Measurements from ENCODE around the gene ZNF280A. TPM values are rescaled to one million over a fixed set of nuclear protein-coding genes. Genes with fewer than 3 reads are reported as not detected.
"Not testable (repeated sequence)": the region's sequence is repeated elsewhere in the genome, so short reads cannot be mapped to it uniquely, and the experiment has no call there.

ZNF280A gene
- total and polyA plus RNA-seq, 9 of the 15 experiments (the other 6 are each of a cell fraction or from before 2014, with no cell fraction given): 19.0 to 40.8 (median 28.6) TPM

DNA sequence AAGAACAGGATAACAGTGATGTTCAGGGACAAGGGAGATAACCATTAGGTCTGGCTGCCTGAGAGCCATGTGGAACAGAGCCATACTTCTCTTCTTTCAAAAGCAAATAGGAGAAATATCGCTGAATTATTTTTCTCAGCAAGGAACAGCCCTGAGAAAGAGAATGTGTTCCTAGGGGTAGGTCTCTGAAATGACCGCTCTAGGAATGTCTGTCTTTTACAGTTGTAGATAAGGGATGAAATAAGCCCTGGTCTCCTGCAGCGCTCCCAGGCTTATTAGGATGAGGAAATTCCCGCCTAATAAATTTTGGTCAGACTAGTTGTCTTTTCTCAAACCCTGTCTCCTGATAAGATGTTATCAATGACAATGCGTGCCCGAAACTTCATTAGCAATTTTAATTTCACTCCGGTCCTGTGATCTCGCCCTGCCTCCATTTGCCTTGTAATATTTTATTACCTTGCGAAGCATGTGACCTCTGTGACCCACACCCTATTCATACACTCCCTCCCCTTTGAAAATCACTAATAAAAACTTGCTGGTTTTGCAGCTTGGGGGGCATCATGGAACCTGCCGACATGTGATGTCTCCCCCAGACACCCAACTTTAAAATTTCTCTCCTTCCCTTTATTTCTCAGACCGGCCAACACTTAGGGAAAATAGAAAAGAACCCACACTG lies 51.1 kb downstream of the ZNF280A start (continued):
- TF ChIP-seq, protein P1, sequence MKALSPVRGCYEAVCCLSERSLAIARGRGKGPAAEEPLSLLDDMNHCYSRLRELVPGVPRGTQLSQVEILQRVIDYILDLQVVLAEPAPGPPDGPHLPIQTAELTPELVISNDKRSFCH (CRISPR knock-in tag; IDR thresholded peaks at IDR 0.05): not testable (repeated sequence)
- TF ChIP-seq, protein P1 (tag; IDR thresholded peaks at IDR 0.05): peak; percentile 84
- TF ChIP-seq, protein P2, sequence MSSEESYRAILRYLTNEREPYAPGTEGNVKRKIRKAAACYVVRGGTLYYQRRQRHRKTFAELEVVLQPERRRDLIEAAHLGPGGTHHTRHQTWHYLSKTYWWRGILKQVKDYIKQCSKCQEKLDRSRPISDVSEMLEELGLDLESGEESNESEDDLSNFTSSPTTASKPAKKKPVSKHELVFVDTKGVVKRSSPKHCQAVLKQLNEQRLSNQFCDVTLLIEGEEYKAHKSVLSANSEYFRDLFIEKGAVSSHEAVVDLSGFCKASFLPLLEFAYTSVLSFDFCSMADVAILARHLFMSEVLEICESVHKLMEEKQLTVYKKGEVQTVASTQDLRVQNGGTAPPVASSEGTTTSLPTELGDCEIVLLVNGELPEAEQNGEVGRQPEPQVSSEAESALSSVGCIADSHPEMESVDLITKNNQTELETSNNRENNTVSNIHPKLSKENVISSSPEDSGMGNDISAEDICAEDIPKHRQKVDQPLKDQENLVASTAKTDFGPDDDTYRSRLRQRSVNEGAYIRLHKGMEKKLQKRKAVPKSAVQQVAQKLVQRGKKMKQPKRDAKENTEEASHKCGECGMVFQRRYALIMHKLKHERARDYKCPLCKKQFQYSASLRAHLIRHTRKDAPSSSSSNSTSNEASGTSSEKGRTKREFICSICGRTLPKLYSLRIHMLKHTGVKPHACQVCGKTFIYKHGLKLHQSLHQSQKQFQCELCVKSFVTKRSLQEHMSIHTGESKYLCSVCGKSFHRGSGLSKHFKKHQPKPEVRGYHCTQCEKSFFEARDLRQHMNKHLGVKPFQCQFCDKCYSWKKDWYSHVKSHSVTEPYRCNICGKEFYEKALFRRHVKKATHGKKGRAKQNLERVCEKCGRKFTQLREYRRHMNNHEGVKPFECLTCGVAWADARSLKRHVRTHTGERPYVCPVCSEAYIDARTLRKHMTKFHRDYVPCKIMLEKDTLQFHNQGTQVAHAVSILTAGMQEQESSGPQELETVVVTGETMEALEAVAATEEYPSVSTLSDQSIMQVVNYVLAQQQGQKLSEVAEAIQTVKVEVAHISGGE (CRISPR knock-in tag; IDR thresholded peaks at IDR 0.05): 0 out of 6 replicates have a peak, but pooled peaks of 1 of the 3 experiments have one; percentile 22
- TF ChIP-seq CBX1 (IDR thresholded peaks at IDR 0.05; ENCODE audit: low read depth) (peak; percentile 98), RAD21 (CRISPR knock-in tag; conservative IDR thresholded peaks at IDR 0.05 in 1 of 2, IDR thresholded peaks at IDR 0.05 in 1 of 2) (0 out of 4 replicates have a peak, but pooled peaks of 1 of the 2 experiments have one; percentile 25), RCOR1 (IDR thresholded peaks at IDR 0.05; ENCODE audit: borderline replicate concordance in 1 of 2, low read depth in 2 of 2, low read length in 2 of 2) (peak in 1 of 2 experiments; percentile 32; a peak in 1 of 4 replicates), ZNF586 (CRISPR knock-in tag; conservative IDR thresholded peaks at IDR 0.05) (0 out of 2 replicates have a peak, but pooled peaks have one; percentile 55), ZNF583 (CRISPR knock-in tag; IDR thresholded peaks at IDR 0.05) (peak; percentile 69), ZNF263 (CRISPR knock-in tag; IDR thresholded peaks at IDR 0.05; ENCODE audit: borderline replicate concordance) (peak; percentile 21; the same call in 1 of the 2 replicates), MYC (IDR thresholded peaks at IDR 0.05; ENCODE audit: low read depth, low read length) (0 out of 2 replicates have a peak, but pooled peaks have one; percentile 12), KLF6 (CRISPR knock-in tag; IDR thresholded peaks at IDR 0.05; ENCODE audit: borderline replicate concordance) (0 out of 2 replicates have a peak, but pooled peaks have one; percentile 35), ZNF311 (CRISPR knock-in tag; IDR thresholded peaks at IDR 0.05) (peak; percentile 30; the same call in 1 of the 2 replicates), OTX1 (CRISPR knock-in tag; IDR thresholded peaks at IDR 0.05) (peak; percentile 51; the same call in 1 of the 2 replicates), ETS2 (tag; IDR thresholded peaks at IDR 0.05; ENCODE audit: borderline replicate concordance, poor library complexity, severe bottlenecking) (peak; percentile 68)
- TF ChIP-seq, protein P3, sequence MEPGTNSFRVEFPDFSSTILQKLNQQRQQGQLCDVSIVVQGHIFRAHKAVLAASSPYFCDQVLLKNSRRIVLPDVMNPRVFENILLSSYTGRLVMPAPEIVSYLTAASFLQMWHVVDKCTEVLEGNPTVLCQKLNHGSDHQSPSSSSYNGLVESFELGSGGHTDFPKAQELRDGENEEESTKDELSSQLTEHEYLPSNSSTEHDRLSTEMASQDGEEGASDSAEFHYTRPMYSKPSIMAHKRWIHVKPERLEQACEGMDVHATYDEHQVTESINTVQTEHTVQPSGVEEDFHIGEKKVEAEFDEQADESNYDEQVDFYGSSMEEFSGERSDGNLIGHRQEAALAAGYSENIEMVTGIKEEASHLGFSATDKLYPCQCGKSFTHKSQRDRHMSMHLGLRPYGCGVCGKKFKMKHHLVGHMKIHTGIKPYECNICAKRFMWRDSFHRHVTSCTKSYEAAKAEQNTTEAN (CRISPR knock-in tag; IDR thresholded peaks at IDR 0.05): peak; percentile 72; the same call in 1 of the 2 replicates
- TF ChIP-seq MYC (CRISPR knock-in tag; IDR thresholded peaks at IDR 0.05; ENCODE audit: borderline replicate concordance, low read depth): not testable (repeated sequence)
- TF ChIP-seq, protein P4, sequence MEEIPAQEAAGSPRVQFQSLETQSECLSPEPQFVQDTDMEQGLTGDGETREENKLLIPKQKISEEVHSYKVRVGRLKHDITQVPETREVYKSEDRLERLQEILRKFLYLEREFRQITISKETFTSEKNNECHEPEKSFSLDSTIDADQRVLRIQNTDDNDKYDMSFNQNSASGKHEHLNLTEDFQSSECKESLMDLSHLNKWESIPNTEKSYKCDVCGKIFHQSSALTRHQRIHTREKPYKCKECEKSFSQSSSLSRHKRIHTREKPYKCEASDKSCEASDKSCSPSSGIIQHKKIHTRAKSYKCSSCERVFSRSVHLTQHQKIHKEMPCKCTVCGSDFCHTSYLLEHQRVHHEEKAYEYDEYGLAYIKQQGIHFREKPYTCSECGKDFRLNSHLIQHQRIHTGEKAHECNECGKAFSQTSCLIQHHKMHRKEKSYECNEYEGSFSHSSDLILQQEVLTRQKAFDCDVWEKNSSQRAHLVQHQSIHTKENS (CRISPR knock-in tag; IDR thresholded peaks at IDR 0.05): peak; percentile 78; the same call in 1 of the 2 replicates
- TF ChIP-seq, protein P5, sequence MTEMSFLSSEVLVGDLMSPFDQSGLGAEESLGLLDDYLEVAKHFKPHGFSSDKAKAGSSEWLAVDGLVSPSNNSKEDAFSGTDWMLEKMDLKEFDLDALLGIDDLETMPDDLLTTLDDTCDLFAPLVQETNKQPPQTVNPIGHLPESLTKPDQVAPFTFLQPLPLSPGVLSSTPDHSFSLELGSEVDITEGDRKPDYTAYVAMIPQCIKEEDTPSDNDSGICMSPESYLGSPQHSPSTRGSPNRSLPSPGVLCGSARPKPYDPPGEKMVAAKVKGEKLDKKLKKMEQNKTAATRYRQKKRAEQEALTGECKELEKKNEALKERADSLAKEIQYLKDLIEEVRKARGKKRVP (CRISPR knock-in tag; IDR thresholded peaks at IDR 0.05): 0 out of 2 replicates have a peak, but pooled peaks have one; percentile 4

Data from K562 (cell line).